CD4-positive, alpha-beta T cell treated with Interferon alpha-2 for 1 hour (primary cell): ENCODE results near the gene NMT2.
"Not testable (repeated sequence)": the region's sequence is repeated elsewhere in the genome, so short reads cannot be mapped to it uniquely, and the experiment has no call there.

ENCODE experiments used
- DNase-seq, 2 donors: peaks; one replicate each; pipeline ENCODE4 v3.0.0-alpha.2; 2020 to 2022

Gene NMT2

GRCh38 chr10:15168291-15168785 is at the start of gene NMT2:
TSS of gene NMT2 (minus strand) at chr10:15168693. CDS start at chr10:15168612, 81 bp downstream.
- no peak for DNase-seq

GRCh38 chr10:15216700-15217099 is 48.2 kb upstream of the NMT2 start:
- no peak for DNase-seq

GRCh38 chr10:15214237-15214636 is 45.7 kb upstream of the NMT2 start:
- DNase-seq, result no peak

- no peak for DNase-seq
Measured at GRCh38 chr10:15213461-15213861, 45.0 kb upstream of the NMT2 start.

GRCh38 chr10:15211464-15211979 is 43.0 kb upstream of the NMT2 start:
- DNase-seq, result no peak

GRCh38 chr10:15210521-15210920 is 42.0 kb upstream of the NMT2 start:
- no peak for DNase-seq

- peak; percentile 72 to 82 for DNase-seq
Measured at GRCh38 chr10:15209827-15210509, 41.5 kb upstream of the NMT2 start.

- peak in 1 of 2 donors; percentile 3 for DNase-seq
Measured at GRCh38 chr10:15208221-15208620, 39.7 kb upstream of the NMT2 start.

- not testable (repeated sequence) for DNase-seq
Measured at GRCh38 chr10:15207410-15207809, 38.9 kb upstream of the NMT2 start.

- DNase-seq, result no peak
Measured at GRCh38 chr10:15202639-15203038, 34.1 kb upstream of the NMT2 start.

- not testable (repeated sequence) for DNase-seq
Measured at GRCh38 chr10:15202301-15202621, 33.8 kb upstream of the NMT2 start.

- no peak for DNase-seq
Measured at GRCh38 chr10:15201589-15202300, 33.3 kb upstream of the NMT2 start.

GRCh38 chr10:15200626-15201025 is 32.1 kb upstream of the NMT2 start:
- no peak for DNase-seq

- DNase-seq, result no peak
Measured at GRCh38 chr10:15197911-15198310, 29.4 kb upstream of the NMT2 start.

- DNase-seq, result peak in 1 of 2 donors; percentile 4
Measured at GRCh38 chr10:15197276-15197675, 28.8 kb upstream of the NMT2 start.

GRCh38 chr10:15196021-15196834 is 27.7 kb upstream of the NMT2 start:
- DNase-seq, result peak in 1 of 2 donors; percentile 30

- DNase-seq, result no peak
Measured at GRCh38 chr10:15189133-15189885, 20.8 kb upstream of the NMT2 start.

GRCh38 chr10:15188603-15189002 is 20.1 kb upstream of the NMT2 start:
- DNase-seq, result no peak

GRCh38 chr10:15183689-15184481 is 15.4 kb upstream of the NMT2 start:
- no peak for DNase-seq

GRCh38 chr10:15182540-15183207 is 14.2 kb upstream of the NMT2 start:
- DNase-seq, result no peak

- DNase-seq, result no peak
Measured at GRCh38 chr10:15181576-15182156, 13.2 kb upstream of the NMT2 start.
